Sigmoid colon (tissue), 7 donors: ENCODE results near the gene EMC8. TPM values are rescaled to one million over a fixed set of nuclear protein-coding genes. Genes with fewer than 3 reads are reported as not detected.

Source experiments
- DNase-seq: peaks from one replicate; pipeline ENCODE4 v3.0.0-alpha.2; 2019
- H3K27ac ChIP-seq, 4 donors: fragments of 200-600 bp; sonication (generic); one replicate each; pipeline ENCODE4 v1.5.1; 2016 to 2019; ENCODE audit warnings: mild to moderate bottlenecking in 1 of 4
- H3K27me3 ChIP-seq, 3 donors: fragments of 200-600 bp; sonication (generic); one replicate each; pipeline ENCODE4 v1.5.1; 2019; ENCODE audit warnings: mild to moderate bottlenecking in 1 of 3
- H3K36me3 ChIP-seq, 4 donors: fragments of 200-600 bp; sonication (generic); one replicate each; pipeline ENCODE4 v1.5.1; 2016 to 2019
- H3K4me1 ChIP-seq, 4 donors: fragments of 200-600 bp; sonication (generic); one replicate each; pipeline ENCODE4 v1.5.1; 2017 to 2019
- H3K4me3 ChIP-seq, 4 donors: fragments of 200-600 bp; sonication (generic); one replicate each; pipeline ENCODE4 v1.5.1; 2017 to 2019; ENCODE audit warnings: mild to moderate bottlenecking in 2 of 4, moderate library complexity in 1 of 4
- H3K9me3 ChIP-seq, 4 donors: fragments of 200-600 bp in 3 of 4; sonication (generic) in 3 of 4; one replicate each; pipeline versions ENCODE4 v1.5.1 to v1.6.1; 2013 to 2019
- CTCF ChIP-seq, 4 experiments: fragments of 450-650 bp in 3 of 4; fragments of 200-600 bp in 1 of 4; IDR thresholded peaks; one replicate each; pipeline ENCODE4 v1.5.1; 2016 to 2019; ENCODE audit warnings: antibody characterized with exemption in 4 of 4, mild to moderate bottlenecking in 3 of 4, moderate library complexity in 2 of 4
- EP300 ChIP-seq, 4 donors: sonication (generic); formaldehyde crosslinking; IDR thresholded peaks; one replicate each; pipeline ENCODE4 v1.6.1; 2017; ENCODE audit warnings: antibody characterized with exemption in 4 of 4
- POLR2A ChIP-seq, 2 donors: fragments of 450-650 bp; IDR thresholded peaks; one replicate each; pipeline ENCODE4 v1.6.1; 2016; ENCODE audit warnings: antibody characterized with exemption in 2 of 2, mild to moderate bottlenecking in 2 of 2, moderate library complexity in 2 of 2
- POLR2AphosphoS5 ChIP-seq, 4 donors: sonication (generic); formaldehyde crosslinking; IDR thresholded peaks; one replicate each; pipeline ENCODE4 v1.6.1; 2017; ENCODE audit warnings: antibody characterized with exemption in 4 of 4
- WGBS, 2 donors: extraction: QIAGEN DNeasy Blood & Tissue Kit; methylation state at CpG; one replicate each; pipeline ENCODE4 v1.1.7; 2013; 5-methylcytosine and 5-hydroxymethylcytosine counted together
- intact Hi-C: fragments of 100-400 bp; cut with DNase I; formaldehyde crosslinking; loops from one replicate; pipeline ENCODE4 v1.15.1; 2023
- polyA plus RNA-seq, 3 donors: library from polyadenylated mRNA; stranded (reverse); fragments of 200-250 nt; gene quantifications; one replicate each; pipeline ENCODE4 v1.2.3, GENCODE V29; 2013
- total RNA-seq, 4 donors: library from RNA; depleted of rRNA; stranded (reverse); fragments of >200 nt; gene quantifications; one replicate each; pipeline ENCODE4 v1.1.0, GENCODE V29; 2016
- donor health status: healthy with polysubstance abuse.
- donor health status: Bipolar disorder and iron deficiency.
- donor health status: healthy.

Gene EMC8
- total and polyA plus RNA-seq, 7 donors, result 13.8 to 38.8 (median 23.7) TPM

- DNase-seq, result no peak
- Histone ChIP-seq H3K27ac (no peak overlapping the region), H3K9me3 (no peaks in the 10 kb centered on the region), H3K4me1 (peaks cover 0 to 19% (median 13%) of the 10 kb centered on the region in 4 donors), H3K4me3 (no peak overlapping the region), H3K36me3 (peaks cover 0 to 55% (median 10%) of the 10 kb centered on the region in 4 donors), H3K27me3 (no peaks in the 10 kb centered on the region)
- 96% methylated on average over 5 of the region's 5 CpGs for WGBS, 2 donors
- TF ChIP-seq POLR2AphosphoS5 (IDR thresholded peaks at IDR 0.05) (no peak), POLR2A (IDR thresholded peaks at IDR 0.05) (no peak), EP300 (IDR thresholded peaks at IDR 0.05) (no peak), CTCF (IDR thresholded peaks at IDR 0.05) (no peak)
- intact Hi-C loops, result no loop called here
Measured at GRCh38 chr16:85793662-85794298, 5.6 kb downstream of the EMC8 start.

- 90 to 96% methylated on average over 6 of the region's 6 CpGs for WGBS, 2 donors
- Histone ChIP-seq H3K27me3 (no peaks in the 10 kb centered on the region), H3K36me3 (peaks cover 0 to 65% (median 26%) of the 10 kb centered on the region in 4 donors), H3K4me1 (no peaks in the 10 kb centered on the region), H3K27ac (no peak overlapping the region), H3K4me3 (no peak overlapping the region), H3K9me3 (no peaks in the 10 kb centered on the region)
- no peak for DNase-seq
- intact Hi-C loops, result no loop called here
- no peak for TF ChIP-seq POLR2AphosphoS5 (IDR thresholded peaks at IDR 0.05)
- TF ChIP-seq POLR2A (IDR thresholded peaks at IDR 0.05), result no peak
- no peak for TF ChIP-seq CTCF (IDR thresholded peaks at IDR 0.05)
Measured at GRCh38 chr16:85789773-85790172, 9.6 kb downstream of the EMC8 start.

DNA sequence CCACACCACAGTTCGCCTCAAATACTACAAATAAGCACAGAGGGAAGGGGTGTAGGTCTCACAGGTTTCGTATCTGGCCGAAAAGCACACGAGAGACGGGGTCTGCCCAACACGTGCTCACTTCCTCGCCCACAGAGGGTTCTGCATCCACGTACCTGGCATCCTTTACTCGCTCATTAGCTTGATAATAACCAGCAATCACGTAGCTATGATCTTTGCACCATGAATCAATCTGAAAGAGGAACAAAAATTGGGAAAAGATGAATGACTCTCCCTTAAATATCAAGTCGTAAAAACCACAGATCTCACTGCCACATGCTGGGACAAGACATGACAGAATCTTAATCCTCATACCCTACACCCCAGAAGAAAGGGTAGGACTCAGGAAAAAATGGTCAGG lies 10.5 kb downstream of the EMC8 start:
- Histone ChIP-seq H3K27ac (no peak overlapping the region), H3K36me3 (peaks cover 0 to 57% (median 25%) of the 10 kb centered on the region in 4 donors), H3K27me3 (no peaks in the 10 kb centered on the region), H3K4me3 (no peak overlapping the region), H3K9me3 (no peaks in the 10 kb centered on the region), H3K4me1 (no peaks in the 10 kb centered on the region)
- 89 to 91% methylated on average over 11 of the region's 11 CpGs for WGBS, 2 donors
- intact Hi-C loops, result no loop called here
- DNase-seq, result no peak
- no peak for TF ChIP-seq POLR2A (IDR thresholded peaks at IDR 0.05)
- TF ChIP-seq POLR2AphosphoS5 (IDR thresholded peaks at IDR 0.05), result no peak
- no peak for TF ChIP-seq CTCF (IDR thresholded peaks at IDR 0.05)
- TF ChIP-seq EP300 (IDR thresholded peaks at IDR 0.05), result no peak

- peaks cover 0 to 42% (median 24%) of the 10 kb centered on the region in 4 donors for H3K36me3 ChIP-seq
- no peaks in the 10 kb centered on the region for H3K27me3 ChIP-seq
- intact Hi-C loops, result no loop called here
- H3K27ac ChIP-seq, result no peak overlapping the region
- H3K4me1 ChIP-seq, result peaks cover 0 to 19% (median 15%) of the 10 kb centered on the region in 4 donors
- no peaks in the 10 kb centered on the region for H3K9me3 ChIP-seq
- DNase-seq, result no peak
- H3K4me3 ChIP-seq, result no peak overlapping the region
- 88 to 94% methylated on average over 2 of the region's 2 CpGs for WGBS, 2 donors
- TF ChIP-seq POLR2AphosphoS5 (IDR thresholded peaks at IDR 0.05) (no peak), CTCF (IDR thresholded peaks at IDR 0.05) (no peak), EP300 (IDR thresholded peaks at IDR 0.05) (no peak), POLR2A (IDR thresholded peaks at IDR 0.05) (no peak)
Measured at GRCh38 chr16:85785927-85786326, 13.4 kb downstream of the EMC8 start.

- peaks cover 4 to 53% (median 36%) of the 10 kb centered on the region in 4 donors for H3K36me3 ChIP-seq
- peaks cover 0 to 19% (median 15%) of the 10 kb centered on the region in 4 donors for H3K4me1 ChIP-seq
- WGBS, 2 donors, result 95 to 97% methylated on average over 2 of the region's 2 CpGs
- intact Hi-C loops, result no loop called here
- no peaks in the 10 kb centered on the region for H3K9me3 ChIP-seq
- DNase-seq, result no peak
- H3K27ac ChIP-seq, result no peak overlapping the region
- TF ChIP-seq EP300 (IDR thresholded peaks at IDR 0.05) (no peak), POLR2A (IDR thresholded peaks at IDR 0.05) (no peak), CTCF (IDR thresholded peaks at IDR 0.05) (no peak), POLR2AphosphoS5 (IDR thresholded peaks at IDR 0.05) (no peak)
- no peaks in the 10 kb centered on the region for H3K27me3 ChIP-seq
- H3K4me3 ChIP-seq, result no peak overlapping the region
Measured at GRCh38 chr16:85784813-85785212, 14.5 kb downstream of the EMC8 start.
